ENCODE measurements around the gene ADPGK.

ADPGK gene

GRCh38 chr15:72796515-72797337, 13.2 kb upstream of the ADPGK start:
- Histone ChIP-seq H3K4me2 (peak overlapping the region; percentile 79 to 97 (median 89)), H4K20me1 (no peaks in the 10 kb centered on the region), H3K9me3 (replicated peaks in 1 of 11) (no peaks in the 10 kb centered on the region), H3K4me3 (peak overlapping the region; percentile 57 to 75 (median 62)), H3K27ac (peak overlapping the region in 9 of 11 experiments; percentile 2 to 59 (median 34); a peak in 12 of 22 replicates), H3K36me3 (no peaks in the 10 kb centered on the region), H3K4me1 (peaks cover 0 to 9% (median 4%) of the 10 kb centered on the region in 10 experiments; a peak in 10 of 20 replicates), H3K27me3 (peaks cover 0 to 14% (median 11%) of the 10 kb centered on the region in 11 experiments; a peak in 9 of 22 replicates), H3K9ac (peak overlapping the region; percentile 54 to 76 (median 73))
- TF ChIP-seq Cebpa-rat (IDR thresholded peaks at IDR 0.05): no peak

- H3K4me2 ChIP-seq: peak overlapping the region; percentile 79 to 97 (median 89); a peak in 20 of 22 replicates
- no peaks in the 10 kb centered on the region for H3K9me3 ChIP-seq (replicated peaks in 1 of 11)
- H3K27ac ChIP-seq: no peak overlapping the region
- H3K27me3 ChIP-seq: peaks cover 0 to 14% (median 11%) of the 10 kb centered on the region in 11 experiments; a peak in 9 of 22 replicates
- peak overlapping the region in 6 of 10 experiments; percentile 57 to 75 (median 64); a peak in 5 of 20 replicates for H3K4me3 ChIP-seq
- no peak for TF ChIP-seq Cebpa-rat (IDR thresholded peaks at IDR 0.05)
- H3K4me1 ChIP-seq: peaks cover 0 to 9% (median 4%) of the 10 kb centered on the region in 10 experiments; a peak in 10 of 20 replicates
- no peaks in the 10 kb centered on the region for H3K36me3 ChIP-seq
- no peaks in the 10 kb centered on the region for H4K20me1 ChIP-seq
- peak overlapping the region in 2 of 11 experiments; percentile 73 to 75; a peak in 3 of 22 replicates for H3K9ac ChIP-seq
Measured at GRCh38 chr15:72796210-72796514, 12.6 kb upstream of the ADPGK start.

GRCh38 chr15:72793766-72794660, 10.5 kb upstream of the ADPGK start:
- Histone ChIP-seq H3K36me3 (no peaks in the 10 kb centered on the region), H3K4me1 (peaks cover 0 to 9% (median 4%) of the 10 kb centered on the region in 10 experiments; a peak in 10 of 20 replicates), H3K4me2 (no peak overlapping the region), H3K4me3 (no peak overlapping the region), H3K9ac (0 out of 22 replicates have a peak overlapping the region, but pooled peaks of 1 of the 11 experiments have one; percentile 12), H4K20me1 (no peaks in the 10 kb centered on the region), H3K27me3 (peaks cover 0 to 14% (median 11%) of the 10 kb centered on the region in 11 experiments; a peak in 9 of 22 replicates), H3K9me3 (replicated peaks in 1 of 11) (no peaks in the 10 kb centered on the region), H3K27ac (no peak overlapping the region)
- TF ChIP-seq Cebpa-rat (IDR thresholded peaks at IDR 0.05): no peak

- H3K27ac ChIP-seq: no peak overlapping the region
- no peak overlapping the region for H3K4me2 ChIP-seq
- no peaks in the 10 kb centered on the region for H4K20me1 ChIP-seq
- peaks cover 0 to 14% (median 11%) of the 10 kb centered on the region in 11 experiments; a peak in 9 of 22 replicates for H3K27me3 ChIP-seq
- H3K4me1 ChIP-seq: peaks cover 0 to 14% (median 5%) of the 10 kb centered on the region in 10 experiments; a peak in 13 of 20 replicates
- no peak for TF ChIP-seq Cebpa-rat (IDR thresholded peaks at IDR 0.05)
- no peak overlapping the region for H3K9ac ChIP-seq
- no peaks in the 10 kb centered on the region for H3K9me3 ChIP-seq (replicated peaks in 1 of 11)
- no peaks in the 10 kb centered on the region for H3K36me3 ChIP-seq
- H3K4me3 ChIP-seq: no peak overlapping the region
Measured at GRCh38 chr15:72792431-72792830, 8.9 kb upstream of the ADPGK start.

- Histone ChIP-seq H3K9ac (no peak overlapping the region), H3K4me1 (peaks cover 4 to 31% (median 10%) of the 10 kb centered on the region in 10 experiments; a peak in 19 of 20 replicates), H3K36me3 (no peaks in the 10 kb centered on the region), H3K27me3 (no peaks in the 10 kb centered on the region), H3K9me3 (replicated peaks in 1 of 11) (no peaks in the 10 kb centered on the region), H3K27ac (no peak overlapping the region), H4K20me1 (no peaks in the 10 kb centered on the region), H3K4me2 (no peak overlapping the region), H3K4me3 (no peak overlapping the region)
- no peak for TF ChIP-seq Cebpa-rat (IDR thresholded peaks at IDR 0.05)
Measured at GRCh38 chr15:72790302-72790910, 6.8 kb upstream of the ADPGK start.

GRCh38 chr15:72787526-72787925, 4.0 kb upstream of the ADPGK start:
- no peak overlapping the region for H3K9ac ChIP-seq

GRCh38 chr15:72786676-72787345, 3.3 kb upstream of the ADPGK start:
- H3K36me3 ChIP-seq: peaks cover 0 to 5% (median 5%) of the 10 kb centered on the region in 11 experiments; a peak in 16 of 22 replicates
- 0 out of 22 replicates have a peak overlapping the region, but pooled peaks of 1 of the 11 experiments have one; percentile 99 for H3K9ac ChIP-seq
- peaks cover 0 to 11% (median 5%) of the 10 kb centered on the region in 11 experiments; a peak in 10 of 22 replicates for H4K20me1 ChIP-seq
- H3K4me1 ChIP-seq: peaks cover 23 to 42% (median 30%) of the 10 kb centered on the region in 10 experiments
- H3K4me2 ChIP-seq: peak overlapping the region in 4 of 11 experiments; percentile 77 to 85 (median 80); a peak in 5 of 22 replicates
- peak overlapping the region in 2 of 11 experiments; percentile 98 to 99; a peak in 2 of 22 replicates for H3K27ac ChIP-seq
- no peak for TF ChIP-seq Cebpa-rat (IDR thresholded peaks at IDR 0.05)
- H3K4me3 ChIP-seq: no peak overlapping the region
- H3K27me3 ChIP-seq: no peaks in the 10 kb centered on the region
- no peaks in the 10 kb centered on the region for H3K9me3 ChIP-seq (replicated peaks in 1 of 11)

More at GRCh38 chr15:72787526-72787925, 4.0 kb upstream of the ADPGK start:
- Histone ChIP-seq H3K27me3 (no peaks in the 10 kb centered on the region), H3K9me3 (replicated peaks in 1 of 11) (no peaks in the 10 kb centered on the region), H3K4me3 (no peak overlapping the region), H4K20me1 (peaks cover 0 to 4% (median 0%) of the 10 kb centered on the region in 11 experiments; a peak in 4 of 22 replicates), H3K4me2 (peak overlapping the region in 2 of 11 experiments; percentile 77 to 81; a peak in 4 of 22 replicates), H3K27ac (no peak overlapping the region), H3K36me3 (no peaks in the 10 kb centered on the region), H3K4me1 (peaks cover 17 to 39% (median 23%) of the 10 kb centered on the region in 10 experiments)
- no peak for TF ChIP-seq Cebpa-rat (IDR thresholded peaks at IDR 0.05)

Measured in BLaER1 treated with 17β-estradiol and CSF1 and Interleukin-3, amounts not matched to agents 10 nM and 100 nM (cell line).